ENCODE results near the gene WDR5B.
A peak's percentile ranks its signal among the peaks of the same experiment; 100 is the strongest.
"Not testable (repeated sequence)": the region's sequence is repeated elsewhere in the genome, so short reads cannot be mapped to it uniquely, and the experiment has no call there.

The WDR5B gene

DNA sequence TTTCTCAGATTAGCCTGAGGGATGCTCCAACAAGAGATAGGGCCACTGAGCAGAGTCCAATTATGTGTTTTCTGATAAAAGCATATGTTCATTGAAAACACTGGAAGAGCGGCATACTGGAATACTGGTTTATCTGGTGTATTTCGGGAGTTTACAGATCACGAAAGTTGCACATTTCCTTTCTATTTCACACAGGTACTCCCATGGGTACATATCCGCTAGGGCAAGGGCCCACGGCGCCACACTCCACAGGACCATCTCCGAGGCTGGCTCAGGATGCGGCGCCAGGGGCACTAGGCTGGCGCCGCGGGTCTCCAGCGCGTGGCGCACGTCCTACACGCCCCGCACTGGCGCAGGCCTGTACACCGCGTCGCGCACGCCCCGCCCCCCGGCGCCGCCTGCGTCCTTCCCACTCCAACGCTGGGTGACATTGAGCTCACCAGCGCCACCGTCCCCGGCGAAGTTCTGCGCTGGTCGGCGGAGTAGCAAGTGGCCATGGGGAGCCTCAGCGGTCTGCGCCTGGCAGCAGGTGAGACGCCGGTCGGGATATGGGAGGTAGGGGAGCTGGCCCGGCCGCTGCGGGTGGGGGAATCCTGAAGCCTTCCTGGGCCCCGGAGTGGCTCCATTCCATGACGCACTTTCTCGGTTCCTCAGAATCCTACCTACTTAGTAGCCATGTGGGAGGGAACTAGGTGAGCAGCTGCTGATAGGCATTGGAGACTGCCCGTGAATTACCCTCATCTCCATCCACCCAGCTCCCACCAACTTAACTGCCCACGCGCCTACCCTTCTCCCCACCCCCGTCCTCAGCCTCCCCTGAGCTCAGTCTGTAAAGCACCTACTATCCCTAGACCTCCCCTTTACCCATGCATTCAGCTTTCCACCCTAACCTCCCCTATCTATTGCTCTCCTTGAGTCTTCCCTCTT, 31.8 kb downstream of the WDR5B start, which contains the start of gene FAM162A:
TSS of gene FAM162A (plus strand) at position 412 of the 927 bp plus-strand sequence. CDS start at position 496, 84 bp downstream.
- DNase-seq: peak; percentile 89
- in situ Hi-C loops (cut with HindIII; ENCODE audit: low pct_ligation_motif_present, low pct_unique_long_range_greater_than_20kb, low sequenced_read_pairs): no loop called here

- in situ Hi-C loops (cut with HindIII; ENCODE audit: low pct_ligation_motif_present, low pct_unique_long_range_greater_than_20kb, low sequenced_read_pairs): no loop called here
- DNase-seq: peak; percentile 83
Observed at GRCh38 chr3:122382888-122383666, 32.8 kb downstream of the WDR5B start, which contains the start of gene MIX23. TSS of gene MIX23 (minus strand) at chr3:122383231. CDS start at chr3:122383224, 7 bp downstream.

DNA sequence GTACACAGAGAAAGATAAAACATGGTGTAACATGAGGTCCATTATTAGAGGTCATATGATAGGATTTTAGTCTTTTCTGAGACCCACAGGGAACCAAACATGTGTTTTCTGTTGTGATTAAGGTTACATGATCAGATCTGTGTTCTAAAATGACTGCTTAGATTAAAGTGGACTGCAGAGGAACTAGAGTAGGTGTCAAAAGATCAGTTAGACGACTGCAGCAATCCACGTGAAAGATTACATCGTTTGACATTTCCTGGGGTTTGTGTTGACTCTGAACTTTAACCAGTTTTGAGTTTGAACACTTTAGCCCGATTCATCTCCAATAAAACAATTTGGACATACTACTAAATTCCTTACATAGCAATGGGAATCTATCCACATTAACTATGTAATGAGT, 37.9 kb downstream of the WDR5B start:
- in situ Hi-C loops (cut with HindIII; ENCODE audit: low pct_ligation_motif_present, low pct_unique_long_range_greater_than_20kb, low sequenced_read_pairs): no loop called here
- no peak for DNase-seq

- DNase-seq: no peak
- in situ Hi-C loops (cut with HindIII; ENCODE audit: low pct_ligation_motif_present, low pct_unique_long_range_greater_than_20kb, low sequenced_read_pairs): no loop called here
Observed at GRCh38 chr3:122374034-122374433, 41.8 kb downstream of the WDR5B start.

- DNase-seq: no peak
- in situ Hi-C loops (cut with HindIII; ENCODE audit: low pct_ligation_motif_present, low pct_unique_long_range_greater_than_20kb, low sequenced_read_pairs): no loop called here
Observed at GRCh38 chr3:122366379-122366749, 49.5 kb downstream of the WDR5B start.

DNA sequence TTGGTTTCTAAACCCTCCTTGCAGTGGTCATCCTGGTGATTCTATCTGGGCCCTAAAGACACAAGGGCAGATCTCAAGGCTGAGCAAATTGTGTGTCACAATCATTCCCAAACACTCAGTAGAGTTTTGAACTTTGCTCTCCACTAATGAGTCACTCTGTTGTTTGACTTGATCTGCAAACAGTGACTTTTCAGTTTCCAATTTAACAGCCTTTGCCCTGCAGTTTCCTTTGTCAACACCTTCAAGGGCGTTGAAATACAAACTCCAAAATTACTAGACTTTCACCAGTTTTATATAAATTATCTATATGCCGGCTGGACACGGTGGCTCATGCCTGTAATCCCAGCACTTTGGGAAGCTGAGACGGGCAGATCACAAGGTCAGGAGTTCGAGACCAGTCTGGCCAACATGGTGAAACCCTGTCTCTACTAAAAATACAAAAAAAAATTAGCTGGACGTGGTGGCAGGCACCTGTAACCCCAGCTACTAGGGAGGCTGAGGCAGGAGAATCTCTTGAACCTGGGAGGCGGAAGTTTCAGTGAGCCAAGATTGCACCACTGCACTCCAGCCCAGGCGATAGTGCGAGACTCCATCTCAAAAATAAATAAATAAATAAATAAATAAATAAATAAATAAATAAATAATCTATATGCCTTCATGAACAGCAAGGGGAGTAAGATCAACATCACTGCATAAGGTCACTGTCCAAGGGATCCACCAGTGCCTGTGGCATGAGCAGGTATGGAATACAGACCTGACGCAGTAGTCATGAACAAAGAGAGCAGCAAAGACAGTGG, 50.1 kb downstream of the WDR5B start:
- in situ Hi-C loops (cut with HindIII; ENCODE audit: low pct_ligation_motif_present, low pct_unique_long_range_greater_than_20kb, low sequenced_read_pairs): not testable (repeated sequence)
- DNase-seq: peak; percentile 53

DNA sequence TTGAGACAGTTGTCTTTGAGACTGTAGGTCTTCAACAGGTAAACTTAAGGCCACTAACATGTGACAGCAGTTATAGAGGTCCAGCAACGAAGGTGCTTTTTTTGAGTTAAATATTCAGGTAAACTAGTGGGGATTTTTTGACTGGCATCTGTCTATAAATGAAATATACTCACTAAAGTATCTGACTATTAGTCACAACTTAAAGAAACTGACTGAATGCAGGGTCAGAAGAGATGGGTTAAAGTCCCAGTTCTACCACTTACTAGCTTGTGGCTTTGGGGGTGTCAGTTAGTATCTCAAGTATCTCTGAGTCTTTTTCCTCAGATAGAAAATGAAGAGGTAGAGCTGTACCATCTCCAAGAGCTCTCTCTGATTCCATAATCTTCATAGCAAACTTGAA, 50.8 kb downstream of the WDR5B start:
- no peak for DNase-seq
- in situ Hi-C loops (cut with HindIII; ENCODE audit: low pct_ligation_motif_present, low pct_unique_long_range_greater_than_20kb, low sequenced_read_pairs): no loop called here

GRCh38 chr3:122364490-122364889, 51.4 kb downstream of the WDR5B start:
- in situ Hi-C loops (cut with HindIII; ENCODE audit: low pct_ligation_motif_present, low pct_unique_long_range_greater_than_20kb, low sequenced_read_pairs): no loop called here
- DNase-seq: no peak
